ENCODE results near the gene CD79A.

CD79A gene

GRCh38 chr19:41920882-41921576, 44.0 kb downstream of the CD79A start:
- DNase-seq = no peak

- DNase-seq = no peak
These were observed 44.8 kb downstream of the CD79A start for GRCh38 chr19:41921577-41922576.

DNA sequence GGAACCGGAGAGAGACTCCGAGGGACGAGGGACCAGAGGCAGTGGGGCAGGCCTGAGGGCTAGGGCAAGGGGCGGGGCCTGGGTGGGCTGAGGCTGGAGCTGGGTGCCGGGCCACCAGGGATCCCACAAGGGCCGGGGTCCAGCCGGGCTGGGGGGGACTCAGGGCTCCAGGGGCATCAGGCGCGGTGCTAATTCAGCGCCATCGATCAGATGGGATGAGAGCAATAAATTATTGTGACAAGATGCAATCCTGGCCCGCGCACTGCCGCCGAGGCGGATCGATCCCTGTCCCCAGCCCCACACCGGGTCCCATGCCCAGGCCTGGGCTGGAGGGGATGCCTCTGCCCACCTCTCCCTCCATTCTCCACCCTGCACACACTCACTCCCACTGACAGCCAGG, 45.5 kb downstream of the CD79A start:
- DNase-seq = no peak

DNA sequence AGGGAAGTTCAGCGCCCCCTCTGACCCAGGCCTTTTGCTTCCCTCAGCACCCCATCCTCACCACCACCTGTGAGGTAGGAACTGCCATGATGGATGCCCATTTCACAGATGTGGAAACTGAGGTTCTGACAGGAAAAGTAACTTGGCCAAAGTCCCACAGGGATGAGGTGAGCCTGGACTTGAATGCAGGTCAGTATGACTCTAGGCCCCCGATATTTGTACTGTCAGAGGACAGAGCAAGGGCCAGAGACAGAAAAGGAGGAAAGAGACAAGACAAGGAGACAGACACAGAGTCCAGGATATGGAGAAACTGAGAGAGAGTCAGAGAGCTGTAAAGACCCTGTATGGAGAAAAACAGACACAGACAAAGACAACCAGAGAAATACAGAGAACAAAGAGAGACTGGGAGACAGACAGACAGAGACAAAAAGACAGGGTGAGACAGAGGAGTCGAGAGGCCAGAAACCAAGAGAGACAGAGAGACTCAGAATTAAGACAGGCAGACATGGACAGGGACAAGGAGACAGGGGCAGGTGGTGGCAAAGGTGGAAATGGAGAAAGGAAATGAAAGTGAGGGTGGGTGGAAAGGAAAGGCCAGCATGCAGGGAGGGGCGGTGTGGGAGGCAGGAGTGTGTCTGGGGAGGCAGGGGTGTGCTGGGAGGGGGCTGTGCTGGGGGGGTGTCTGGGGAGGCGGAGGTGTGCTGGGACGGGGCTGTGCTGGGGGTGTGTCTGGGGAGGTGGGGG, 46.1 kb downstream of the CD79A start:
- no peak for DNase-seq

- DNase-seq = no peak
These were observed 47.4 kb downstream of the CD79A start for GRCh38 chr19:41924151-41925145.

DNA sequence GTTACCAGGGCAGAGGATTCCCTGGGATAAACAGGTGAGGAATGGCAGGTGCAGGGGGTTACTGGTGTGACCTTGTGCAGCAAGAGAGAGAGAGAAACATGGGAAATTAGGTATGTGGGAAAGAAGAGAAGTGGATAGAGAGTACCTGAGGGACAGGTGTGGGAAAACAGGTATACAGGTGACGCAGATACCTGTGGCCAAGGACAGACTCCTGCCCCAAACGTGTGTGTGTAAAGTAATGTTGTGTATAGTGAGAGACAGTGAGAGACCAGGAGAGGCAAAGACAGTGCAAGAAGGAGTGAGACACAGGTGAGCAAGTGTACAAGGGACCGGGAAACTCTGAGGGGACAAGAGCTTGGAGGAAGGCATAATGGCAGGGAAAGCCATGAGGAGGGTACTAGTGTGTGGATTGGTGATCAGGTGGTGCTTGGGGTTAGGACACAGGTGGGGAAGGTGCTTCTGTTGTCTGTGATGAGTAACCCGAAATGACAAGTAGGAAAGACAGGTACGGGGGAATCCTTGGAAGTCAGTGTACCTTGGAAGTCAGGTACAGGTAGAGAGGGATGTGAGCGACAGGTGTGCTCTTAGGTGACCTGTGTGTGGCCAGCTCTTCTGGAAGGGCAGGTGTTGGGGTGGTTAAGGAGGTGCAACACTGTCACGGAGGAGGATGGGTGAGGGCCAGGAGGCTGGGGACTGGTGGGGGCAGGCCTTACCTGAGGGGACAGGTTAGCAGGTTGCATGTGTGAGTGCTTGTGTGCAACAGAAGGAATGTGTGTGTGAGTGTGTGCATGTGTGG, 48.3 kb downstream of the CD79A start:
- no peak for DNase-seq

DNA sequence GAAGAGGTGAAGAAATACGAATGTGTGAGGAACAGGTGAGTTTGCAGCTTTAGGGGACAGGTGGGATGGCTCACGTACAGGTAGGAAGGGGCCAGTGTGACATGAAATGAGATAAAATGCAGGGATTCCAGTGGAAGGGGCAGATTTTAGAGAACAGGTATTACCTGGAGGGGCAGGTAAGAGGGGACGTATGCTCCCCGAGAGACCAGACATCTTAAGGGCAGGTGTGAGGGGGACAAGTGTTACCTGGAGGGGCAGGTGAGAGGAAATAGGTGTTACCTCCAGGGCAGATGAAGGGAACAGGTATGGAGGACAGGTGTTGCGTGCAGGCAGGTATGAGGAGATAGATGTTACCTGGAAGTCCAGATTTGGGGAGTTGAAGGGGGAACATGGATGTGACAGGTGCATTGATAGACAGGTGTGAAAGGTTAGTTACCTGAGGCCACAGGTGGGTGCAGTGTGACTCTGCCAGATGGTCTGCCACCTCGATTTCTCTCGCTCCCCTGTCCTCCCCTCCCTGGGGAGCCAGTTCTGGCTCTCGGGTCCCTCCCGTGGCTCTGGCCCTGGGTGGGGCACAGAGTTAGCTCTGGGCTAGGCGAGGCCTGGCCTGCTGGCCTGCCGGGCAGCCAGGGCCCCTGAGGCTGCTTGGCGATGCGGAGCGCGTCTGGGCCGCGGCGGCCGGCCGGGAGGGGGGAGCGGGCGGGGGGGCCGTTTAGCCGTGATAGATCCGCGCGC, 49.1 kb downstream of the CD79A start:
- no peak for DNase-seq

- DNase-seq = no peak
These were observed 49.9 kb downstream of the CD79A start for GRCh38 chr19:41926763-41927496.

- DNase-seq = no peak
These were observed 50.6 kb downstream of the CD79A start for GRCh38 chr19:41927497-41928192.

- no peak for DNase-seq
These were observed 51.2 kb downstream of the CD79A start, which contains the start of gene ERFL for GRCh38 chr19:41928221-41928683. Gene ERFL (minus strand): TSS chr19:41928449. CDS start chr19:41912919, 15,530 bp downstream.

- DNase-seq = peak; percentile 13
These were observed 51.9 kb downstream of the CD79A start for GRCh38 chr19:41928754-41929535.

- no peak for DNase-seq
These were observed 52.5 kb downstream of the CD79A start for GRCh38 chr19:41929536-41930071.

DNA sequence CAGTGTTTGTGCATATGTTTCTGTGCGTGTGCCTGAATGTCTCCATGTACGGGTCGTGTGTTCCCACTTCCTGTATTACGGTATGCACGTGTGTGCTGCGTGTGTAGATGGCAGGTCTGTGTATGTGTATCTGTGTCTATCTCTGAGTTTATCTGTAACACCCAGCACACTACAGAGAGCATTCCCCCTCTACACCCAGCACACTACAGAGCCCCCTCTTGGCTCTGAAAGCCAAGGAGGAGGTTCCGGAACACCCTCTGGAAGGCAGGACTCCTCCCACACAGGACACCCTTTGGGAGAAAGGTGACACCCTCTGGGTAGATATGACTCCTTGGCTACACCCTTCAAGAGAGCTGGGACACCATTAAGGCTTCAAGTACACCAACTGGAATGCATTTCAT, 53.2 kb downstream of the CD79A start:
- no peak for DNase-seq
